Stimulated activated CD8-positive, alpha-beta memory T cell treated with anti-CD3 and anti-CD28 coated beads, Interleukin-15, amount 100 ng/mL, for 24 hours (primary cell): ENCODE measurements around the gene TICAM1.
"Not testable (repeated sequence)": the region's sequence is repeated elsewhere in the genome, so short reads cannot be mapped to it uniquely, and the experiment has no call there.

Source experiments
- DNase-seq: peaks from one replicate; pipeline ENCODE4 v3.0.0-alpha.2; 2020; ENCODE audit warnings: low read depth

TICAM1 gene

DNA sequence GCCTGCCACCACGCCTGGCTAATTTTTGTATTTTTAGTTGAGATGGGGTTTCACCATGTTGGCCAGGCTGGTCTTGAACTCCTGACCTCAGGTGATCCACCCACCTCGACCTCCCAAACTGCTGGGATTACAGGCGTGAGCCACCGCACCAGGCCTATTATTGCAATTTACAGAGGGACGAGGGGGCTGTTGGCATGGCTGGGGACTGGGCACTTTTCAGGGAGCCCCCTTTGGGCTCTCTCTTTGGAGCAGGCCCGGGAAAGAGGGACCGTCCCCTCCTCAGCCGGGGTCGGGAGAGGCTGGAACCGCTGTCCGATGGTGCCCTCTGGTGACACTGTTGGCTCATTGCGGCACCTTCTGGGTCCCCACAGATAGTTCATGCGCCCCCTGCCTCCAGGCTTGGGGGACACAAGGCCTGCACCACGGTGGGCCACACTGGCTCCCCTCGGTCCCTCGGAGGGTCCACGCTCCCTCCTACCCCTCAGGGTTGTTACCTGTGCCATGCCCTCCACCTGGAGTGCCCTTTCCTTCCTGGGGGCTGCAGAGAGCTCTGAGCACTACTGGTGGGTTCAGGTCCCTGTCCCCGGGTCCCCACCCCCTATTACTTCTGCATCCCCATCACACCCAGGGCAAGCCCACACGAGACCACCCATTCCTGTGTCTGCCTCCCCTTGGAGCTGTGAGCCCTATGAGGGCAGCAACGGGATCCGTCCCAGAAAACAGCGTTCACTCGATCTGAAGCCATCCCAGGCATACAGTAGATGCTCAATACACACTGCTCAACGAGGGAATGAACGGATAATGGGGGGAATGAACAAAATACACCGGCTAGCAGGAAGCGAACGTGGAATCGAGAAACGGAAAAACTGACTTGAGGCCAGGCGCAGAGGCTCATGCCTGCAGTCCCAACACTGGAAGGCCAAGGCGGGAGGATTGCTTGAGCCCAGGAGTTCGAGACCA, 27.5 kb downstream of the TICAM1 start:
- DNase-seq = peak; percentile 33

DNA sequence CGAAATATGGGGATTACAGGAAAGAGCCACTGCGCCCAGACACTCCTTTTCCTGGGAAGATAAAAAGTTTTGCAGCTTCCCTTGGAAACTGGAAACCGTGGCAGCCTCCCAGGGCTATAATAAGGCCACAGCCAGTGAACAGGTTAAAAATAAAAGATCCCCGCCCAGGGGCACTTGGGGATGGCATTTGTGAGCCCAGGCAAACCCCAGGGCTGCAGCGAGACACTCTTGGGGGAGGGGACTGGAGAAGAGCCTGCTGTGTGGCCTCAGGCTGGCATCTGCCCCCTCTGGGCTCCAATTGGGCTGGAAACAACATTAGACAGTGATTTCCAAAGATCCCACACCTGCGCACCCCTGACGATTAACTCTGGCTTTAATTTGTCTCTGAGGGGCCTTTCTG, 28.8 kb downstream of the TICAM1 start:
- DNase-seq = no peak

DNA sequence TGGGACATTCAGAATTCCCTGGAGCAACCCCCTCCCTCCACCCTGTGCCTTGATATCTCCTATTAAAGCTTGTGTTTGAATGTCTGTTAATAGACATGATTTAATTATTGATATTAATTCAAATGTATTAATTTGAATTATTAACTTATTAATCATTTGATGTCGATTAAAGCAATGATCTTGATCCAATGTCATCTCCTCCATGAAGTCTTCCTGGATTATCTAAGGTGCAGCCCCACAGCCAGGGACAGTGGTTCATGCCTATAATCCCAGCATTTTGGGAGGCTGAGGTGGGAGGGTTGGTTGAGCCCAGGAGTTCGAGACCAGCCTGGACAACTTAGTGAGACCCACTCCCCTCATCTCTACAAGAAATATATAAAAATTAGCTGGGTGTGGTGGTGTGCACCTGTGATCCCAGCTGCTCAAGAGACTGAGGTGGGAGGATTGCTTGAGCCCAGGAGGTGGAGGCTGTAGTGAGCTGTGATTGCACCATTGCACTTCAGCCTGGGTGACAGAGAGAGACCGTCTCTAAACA, 30.4 kb downstream of the TICAM1 start:
- no peak for DNase-seq

DNA sequence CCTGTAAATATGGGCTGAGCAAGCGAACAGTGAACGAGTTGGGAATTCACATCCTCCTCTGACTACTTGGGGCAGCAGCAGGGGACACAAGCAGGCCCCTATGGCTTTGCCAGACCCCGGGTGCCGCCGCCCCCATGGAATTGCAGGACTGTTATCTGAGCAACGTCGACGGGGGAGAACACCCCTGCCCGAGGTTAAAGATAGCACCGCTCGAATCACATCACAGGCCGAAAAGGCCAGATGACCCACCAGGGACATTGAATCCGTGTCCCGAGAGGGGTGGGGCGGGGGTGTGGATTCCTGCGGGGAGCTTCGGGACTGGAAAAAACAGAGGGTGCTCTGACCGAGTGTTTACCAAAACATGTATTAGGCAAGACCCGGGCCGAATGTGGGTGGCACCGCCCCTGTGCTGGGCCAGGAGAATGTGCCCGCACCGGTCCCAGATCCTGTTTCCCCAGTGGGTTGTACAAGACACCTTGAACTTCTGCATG, 30.9 kb downstream of the TICAM1 start:
- DNase-seq = no peak

DNA sequence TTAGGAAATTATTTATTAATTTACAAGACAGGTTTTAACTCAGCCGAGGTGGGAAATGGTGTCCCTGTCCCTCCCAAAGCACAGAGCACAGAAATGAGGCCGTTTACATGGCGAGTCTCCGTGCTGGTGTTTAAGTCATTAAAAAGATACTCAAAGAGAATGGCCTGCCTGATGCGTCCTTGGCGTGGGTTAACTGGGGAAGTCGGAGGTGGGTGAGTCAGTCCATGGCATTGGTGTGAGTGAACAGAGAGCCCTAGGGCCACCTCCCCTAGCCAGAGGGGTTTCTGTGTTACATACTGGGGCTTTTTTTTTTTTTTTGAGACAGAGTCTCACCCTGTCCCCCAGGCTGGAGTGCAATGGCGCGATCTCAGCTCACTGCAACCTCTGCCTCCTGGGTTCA, 36.1 kb downstream of the TICAM1 start:
- DNase-seq = no peak

DNA sequence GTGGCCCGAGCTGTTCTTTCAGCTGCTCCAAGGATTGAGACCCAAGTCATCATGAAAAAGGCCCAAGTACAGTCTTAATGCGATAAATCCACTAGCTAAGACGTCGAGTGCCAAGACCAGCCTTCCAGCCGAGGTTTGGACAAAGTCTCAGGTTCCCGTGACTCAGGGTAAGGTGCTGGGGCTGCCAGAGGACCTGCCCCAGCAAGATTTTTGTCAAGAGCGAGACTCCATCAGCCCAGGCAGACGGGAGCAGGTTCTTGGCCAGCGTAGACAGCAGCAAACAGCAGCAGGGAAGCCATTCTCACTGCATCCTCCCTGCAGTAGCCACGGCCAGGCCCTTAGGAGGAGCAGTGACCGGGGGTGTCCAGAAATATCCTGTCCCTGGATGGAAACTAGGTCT, 36.5 kb downstream of the TICAM1 start:
- DNase-seq = no peak

DNA sequence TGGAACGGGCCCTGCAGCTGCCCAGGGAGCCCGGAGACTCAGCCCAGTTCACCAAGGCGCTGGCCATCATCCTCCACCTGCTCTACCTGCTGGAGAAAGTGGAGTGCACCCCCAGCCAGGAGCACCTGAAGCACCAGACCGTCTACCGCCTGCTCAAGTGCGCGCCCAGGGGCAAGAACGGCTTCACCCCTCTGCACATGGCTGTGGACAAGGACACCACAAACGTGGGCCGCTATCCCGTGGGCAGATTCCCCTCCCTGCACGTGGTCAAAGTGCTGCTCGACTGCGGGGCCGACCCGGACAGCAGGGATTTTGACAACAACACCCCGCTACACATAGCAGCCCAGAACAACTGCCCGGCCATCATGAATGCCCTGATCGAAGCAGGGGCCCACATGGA, 38.2 kb downstream of the TICAM1 start:
- not testable (repeated sequence) for DNase-seq

DNA sequence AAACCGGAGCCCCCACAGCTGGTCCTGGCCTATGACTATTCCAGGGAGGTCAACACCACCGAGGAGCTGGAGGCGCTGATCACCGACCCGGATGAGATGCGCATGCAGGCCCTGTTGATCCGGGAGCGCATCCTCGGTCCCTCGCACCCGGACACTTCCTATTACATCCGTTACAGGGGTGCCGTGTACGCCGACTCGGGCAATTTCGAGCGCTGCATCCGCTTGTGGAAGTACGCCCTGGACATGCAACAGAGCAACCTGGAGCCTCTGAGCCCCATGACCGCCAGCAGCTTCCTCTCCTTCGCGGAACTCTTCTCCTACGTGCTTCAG, 38.7 kb downstream of the TICAM1 start:
- not testable (repeated sequence) for DNase-seq

DNA sequence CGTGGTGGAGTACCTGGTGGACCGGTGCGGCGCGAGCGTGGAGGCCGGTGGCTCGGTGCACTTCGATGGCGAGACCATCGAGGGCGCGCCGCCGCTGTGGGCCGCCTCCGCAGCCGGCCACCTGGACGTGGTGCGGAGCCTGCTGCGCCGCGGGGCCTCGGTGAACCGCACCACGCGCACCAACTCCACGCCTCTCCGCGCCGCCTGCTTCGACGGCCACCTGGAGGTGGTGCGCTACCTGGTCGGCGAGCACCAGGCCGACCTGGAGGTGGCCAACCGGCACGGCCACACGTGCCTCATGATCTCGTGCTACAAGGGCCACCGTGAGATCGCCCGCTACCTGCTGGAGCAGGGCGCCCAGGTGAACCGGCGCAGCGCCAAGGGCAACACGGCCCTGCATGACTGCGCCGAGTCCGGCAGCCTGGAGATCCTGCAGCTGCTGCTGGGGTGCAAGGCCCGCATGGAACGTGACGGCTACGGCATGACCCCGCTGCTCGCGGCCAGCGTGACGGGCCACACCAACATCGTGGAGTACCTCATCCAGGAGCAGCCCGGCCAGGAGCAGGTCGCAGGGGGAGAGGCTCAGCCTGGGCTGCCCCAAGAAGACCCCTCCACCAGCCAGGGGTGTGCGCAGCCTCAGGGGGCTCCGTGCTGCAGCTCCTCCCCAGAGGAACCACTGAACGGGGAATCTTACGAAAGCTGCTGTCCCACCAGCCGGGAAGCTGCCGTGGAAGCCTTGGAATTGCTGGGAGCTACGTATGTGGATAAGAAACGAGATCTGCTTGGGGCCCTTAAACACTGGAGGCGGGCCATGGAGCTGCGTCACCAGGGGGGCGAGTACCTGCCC, 39.3 kb downstream of the TICAM1 start:
- DNase-seq = not testable (repeated sequence)

DNA sequence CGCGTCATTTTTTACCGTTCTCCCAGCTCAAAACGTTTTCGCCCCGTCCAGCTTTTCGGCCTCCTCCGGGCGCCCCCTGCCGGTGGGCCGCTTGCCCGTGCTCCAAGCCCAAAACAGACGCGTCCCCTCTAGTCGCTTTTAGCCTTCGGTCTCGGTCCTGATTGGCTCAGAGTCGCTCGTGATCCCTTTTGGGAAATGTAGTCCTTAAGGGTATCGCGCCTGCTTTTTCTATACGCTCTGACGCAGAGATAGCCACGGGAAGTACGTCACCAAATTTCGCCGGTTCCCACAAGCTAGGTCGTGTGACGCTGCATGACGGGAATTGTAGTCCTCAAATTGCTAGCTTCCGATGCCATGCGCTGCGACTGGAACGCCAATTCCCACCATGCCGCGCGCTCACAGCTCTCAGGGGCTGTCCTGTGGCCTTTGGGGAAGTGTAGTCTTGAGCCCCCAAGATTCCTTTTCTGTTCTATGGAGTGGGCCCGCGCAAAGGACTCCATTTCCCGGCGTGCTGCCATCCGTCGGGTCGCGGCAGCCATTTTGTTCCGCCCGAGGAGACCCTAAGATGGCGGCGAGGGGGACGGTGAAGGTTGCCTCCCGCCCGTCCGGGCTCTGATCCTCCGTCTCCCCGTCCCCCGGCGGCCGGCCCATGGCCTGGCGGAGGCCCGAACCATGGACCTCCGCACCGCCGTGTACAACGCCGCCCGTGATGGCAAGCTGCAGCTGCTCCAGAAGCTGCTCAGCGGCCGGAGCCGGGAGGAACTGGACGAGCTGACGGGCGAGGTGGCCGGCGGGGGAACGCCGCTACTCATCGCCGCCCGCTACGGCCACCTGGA, 40.1 kb downstream of the TICAM1 start, which contains the start of gene FEM1A:
FEM1A (plus strand) TSS at position 552 of the 836 bp plus-strand sequence; CDS start at position 673, 121 bp downstream.
- peak; percentile 97 for DNase-seq

DNA sequence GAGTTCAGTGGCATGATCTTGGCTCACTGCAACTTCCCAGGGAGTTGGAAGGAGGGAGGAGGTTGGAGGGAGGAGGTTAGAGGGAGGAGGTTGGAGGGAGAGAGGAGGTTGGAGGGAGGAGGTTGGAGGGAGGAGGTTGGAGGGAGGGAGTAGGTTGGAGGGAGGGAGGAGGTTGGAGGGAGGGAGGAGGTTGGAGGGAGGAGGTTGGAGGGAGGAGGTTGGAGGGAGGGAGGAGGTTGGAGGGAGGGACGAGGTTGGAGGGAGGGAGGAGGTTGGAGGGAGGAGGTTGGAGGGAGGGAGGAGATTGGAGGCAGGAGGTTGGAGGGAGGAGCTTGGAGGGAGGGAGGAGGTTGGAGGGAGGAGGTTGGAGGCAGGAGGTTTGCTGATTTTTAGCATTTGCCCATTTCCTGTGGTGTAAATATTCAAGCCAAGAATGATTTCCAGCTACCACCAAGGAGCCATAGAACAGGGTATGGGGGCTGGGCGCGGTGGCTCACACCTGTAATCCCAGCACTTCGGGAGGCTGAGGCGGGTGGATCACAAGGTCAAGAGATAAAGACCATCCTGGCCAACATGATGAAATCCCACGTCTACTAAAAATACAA, 45.0 kb downstream of the TICAM1 start:
- DNase-seq = not testable (repeated sequence)

DNA sequence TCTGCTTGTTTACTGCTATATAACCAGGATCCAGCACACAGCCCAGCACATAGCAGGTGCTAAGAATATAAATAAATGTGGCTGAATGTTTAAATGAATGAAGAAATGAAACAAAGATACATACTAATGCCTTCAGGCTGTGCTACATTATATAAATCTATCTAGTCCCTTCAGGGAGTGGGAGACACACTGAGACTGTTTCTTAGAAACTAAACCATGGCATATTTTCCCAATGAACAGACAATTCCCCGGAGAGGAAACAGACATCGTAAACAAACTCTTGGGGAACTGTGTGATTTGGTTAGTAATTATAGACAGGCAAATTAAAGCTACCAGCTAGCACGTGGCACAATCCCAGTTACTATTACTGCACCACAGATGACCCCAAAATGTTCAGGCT, 49.7 kb downstream of the TICAM1 start:
- no peak for DNase-seq

DNA sequence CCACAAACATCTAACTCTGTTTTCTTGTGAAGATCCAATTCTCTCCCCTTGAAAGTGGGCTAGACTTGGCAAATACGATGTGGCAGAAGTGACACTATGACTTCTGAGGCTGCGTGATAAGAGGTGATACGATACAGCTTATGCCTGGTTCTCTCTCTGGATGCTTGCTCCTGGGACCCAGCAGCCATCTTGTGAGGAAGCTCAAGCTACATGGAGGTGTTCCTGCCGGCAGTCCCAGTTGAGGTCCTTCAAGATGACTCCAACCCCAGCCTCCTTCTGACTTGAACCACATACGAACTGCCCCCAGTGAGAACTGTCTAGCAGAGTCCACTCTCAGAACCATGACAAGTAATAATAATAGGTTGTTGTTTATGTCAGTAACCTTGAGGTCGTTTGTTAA, 50.7 kb downstream of the TICAM1 start:
- DNase-seq = no peak

DNA sequence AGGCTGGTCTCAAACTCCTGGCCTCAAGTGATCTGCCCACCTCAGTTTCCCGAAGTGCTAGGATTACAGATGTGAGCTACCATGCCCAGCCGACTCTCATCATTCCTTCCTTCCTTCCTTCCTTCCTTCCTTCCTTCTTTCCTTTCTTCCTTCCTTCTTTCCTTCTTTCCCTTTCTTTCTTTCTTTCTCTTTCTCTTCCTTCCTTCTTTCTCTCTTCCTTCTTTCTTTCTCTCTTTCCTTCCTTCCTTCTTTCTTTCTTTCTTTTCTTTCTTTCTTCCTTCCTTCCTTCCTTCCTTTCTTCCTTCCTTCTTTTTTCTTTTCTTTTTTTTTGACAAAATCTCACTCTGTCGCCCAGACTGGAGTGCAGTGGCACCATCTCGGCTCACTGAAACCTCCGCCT, 53.4 kb downstream of the TICAM1 start:
- not testable (repeated sequence) for DNase-seq

DNA sequence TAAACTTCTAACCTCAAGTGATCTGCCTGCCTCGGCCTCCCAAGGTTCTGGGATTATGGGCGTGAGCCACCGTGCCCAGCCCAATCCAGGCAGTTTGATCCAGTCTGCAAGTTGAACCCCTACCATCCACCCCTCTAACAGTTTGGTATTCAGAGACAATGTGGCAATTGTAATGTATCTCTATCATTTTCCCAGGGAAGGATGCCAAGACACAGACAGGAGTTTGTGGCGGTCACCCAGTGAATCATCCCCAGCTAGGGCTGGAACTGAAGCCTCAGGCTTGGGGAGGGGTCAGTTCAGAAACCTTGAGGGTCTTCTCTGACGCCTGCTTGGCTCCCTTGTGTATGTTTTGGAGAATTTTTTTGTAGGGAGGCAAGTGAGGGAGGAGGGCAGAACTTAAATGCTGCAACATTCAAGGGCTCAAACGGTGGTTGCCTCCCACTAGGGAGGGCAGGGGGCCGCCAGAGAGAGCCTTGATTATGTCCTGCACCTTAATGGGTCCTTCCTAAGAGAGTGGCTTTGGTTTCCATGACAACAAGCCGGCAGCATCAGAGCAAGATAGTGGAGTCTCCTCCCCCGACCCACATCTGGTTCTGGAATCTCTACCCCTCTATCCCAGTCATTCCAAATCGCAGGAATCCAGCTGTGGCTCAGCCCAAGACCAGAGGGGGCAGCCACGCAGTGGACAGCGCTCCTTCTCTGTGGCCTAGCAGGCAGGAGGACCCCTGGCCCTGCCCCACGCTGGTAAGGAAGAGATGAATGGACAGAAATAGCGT, 54.9 kb downstream of the TICAM1 start:
- no peak for DNase-seq

DNA sequence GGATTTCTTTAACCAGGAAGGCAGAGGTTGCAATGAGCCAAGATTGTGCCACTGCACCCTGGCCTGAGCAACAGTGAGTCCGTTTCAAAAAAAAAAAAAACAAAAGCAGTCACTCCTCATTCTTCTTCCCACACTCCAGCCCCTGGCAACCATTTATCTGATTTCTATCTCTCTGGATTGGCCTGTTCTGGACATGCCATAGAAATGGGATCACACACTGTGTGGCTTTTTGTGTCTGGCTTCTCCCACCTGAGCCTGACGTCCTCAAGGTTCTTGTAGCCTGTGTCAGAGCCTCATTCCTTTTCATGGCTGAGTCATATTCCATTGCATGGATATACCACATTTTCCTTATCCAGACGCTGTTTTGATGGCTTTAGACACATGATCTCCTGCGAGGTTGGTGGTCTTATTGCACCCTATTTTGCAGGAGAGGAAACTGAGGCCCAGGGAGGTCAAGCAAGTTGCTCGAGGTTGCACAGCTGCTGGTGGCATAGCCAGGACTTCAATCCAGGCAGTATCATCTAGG, 55.8 kb downstream of the TICAM1 start:
- DNase-seq = no peak

DNA sequence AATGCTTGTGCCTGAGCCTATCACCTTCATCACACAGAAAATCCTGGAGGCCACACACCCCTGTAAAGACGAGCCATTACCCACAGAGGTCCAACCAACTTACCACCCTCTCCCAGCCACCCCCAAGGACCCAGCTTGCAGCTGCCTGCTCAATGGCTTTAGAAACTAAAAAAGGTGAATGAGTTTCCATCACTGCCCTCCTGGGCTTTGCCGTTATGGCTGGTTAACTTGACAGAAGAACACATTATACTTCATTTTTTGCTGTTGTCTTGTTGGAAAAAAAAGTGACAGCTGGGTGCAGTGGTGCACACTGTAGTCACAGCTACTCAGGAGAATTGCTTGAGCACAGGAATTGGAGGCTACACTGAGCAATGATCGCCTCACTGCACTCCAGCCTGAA, 57.4 kb downstream of the TICAM1 start:
- no peak for DNase-seq

DNA sequence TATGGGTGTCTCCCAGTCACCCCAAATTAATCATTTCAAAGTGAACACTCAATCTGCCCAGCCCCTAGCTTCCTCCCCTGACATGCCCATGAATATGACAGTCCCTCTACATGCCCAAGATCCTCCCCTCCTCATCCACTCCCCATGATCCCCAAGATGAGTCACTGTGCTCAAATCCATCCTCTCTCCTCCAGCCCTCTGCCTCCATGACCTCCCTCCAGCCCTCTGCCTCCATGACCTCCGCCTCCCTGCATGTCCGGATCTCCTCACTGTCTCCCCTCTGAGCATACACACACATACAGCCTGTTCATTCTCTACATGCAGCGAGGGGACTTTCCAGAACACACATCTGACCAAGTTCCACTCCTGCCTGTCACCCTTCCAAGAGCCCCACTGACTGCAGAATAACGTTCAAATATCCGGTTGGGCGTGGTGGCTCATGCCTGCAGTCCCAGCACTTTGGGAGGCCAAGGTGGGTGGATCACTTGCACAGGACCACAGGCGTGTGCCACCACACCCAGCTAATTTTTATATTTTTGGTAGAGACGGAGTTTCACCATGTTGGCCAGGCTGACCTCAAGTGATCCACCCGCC, 58.4 kb downstream of the TICAM1 start:
- DNase-seq = no peak

DNA sequence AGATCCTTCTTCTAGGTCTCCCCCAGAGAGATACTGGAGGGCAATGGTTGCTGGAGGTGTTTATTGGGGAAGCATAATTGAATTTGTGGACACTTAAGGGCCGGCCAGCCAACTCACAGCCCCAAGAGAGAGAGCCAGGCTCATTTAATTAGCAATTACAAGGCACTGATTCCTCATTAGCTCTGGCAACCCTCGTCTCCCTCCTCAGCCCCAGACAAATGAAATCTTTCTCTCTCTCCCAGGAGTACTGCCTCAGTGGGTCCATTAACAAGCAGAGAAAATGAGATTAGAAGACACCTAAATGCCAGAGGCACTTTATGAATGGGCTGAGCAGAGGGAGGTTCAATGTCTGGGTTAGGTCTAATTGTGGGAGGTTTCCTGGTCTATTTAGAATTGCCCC, 58.9 kb downstream of the TICAM1 start:
- no peak for DNase-seq
